Measurements from ENCODE around the gene FBXL4.
A peak's percentile ranks its signal among the peaks of the same experiment; 100 is the strongest.

The FBXL4 gene

DNA sequence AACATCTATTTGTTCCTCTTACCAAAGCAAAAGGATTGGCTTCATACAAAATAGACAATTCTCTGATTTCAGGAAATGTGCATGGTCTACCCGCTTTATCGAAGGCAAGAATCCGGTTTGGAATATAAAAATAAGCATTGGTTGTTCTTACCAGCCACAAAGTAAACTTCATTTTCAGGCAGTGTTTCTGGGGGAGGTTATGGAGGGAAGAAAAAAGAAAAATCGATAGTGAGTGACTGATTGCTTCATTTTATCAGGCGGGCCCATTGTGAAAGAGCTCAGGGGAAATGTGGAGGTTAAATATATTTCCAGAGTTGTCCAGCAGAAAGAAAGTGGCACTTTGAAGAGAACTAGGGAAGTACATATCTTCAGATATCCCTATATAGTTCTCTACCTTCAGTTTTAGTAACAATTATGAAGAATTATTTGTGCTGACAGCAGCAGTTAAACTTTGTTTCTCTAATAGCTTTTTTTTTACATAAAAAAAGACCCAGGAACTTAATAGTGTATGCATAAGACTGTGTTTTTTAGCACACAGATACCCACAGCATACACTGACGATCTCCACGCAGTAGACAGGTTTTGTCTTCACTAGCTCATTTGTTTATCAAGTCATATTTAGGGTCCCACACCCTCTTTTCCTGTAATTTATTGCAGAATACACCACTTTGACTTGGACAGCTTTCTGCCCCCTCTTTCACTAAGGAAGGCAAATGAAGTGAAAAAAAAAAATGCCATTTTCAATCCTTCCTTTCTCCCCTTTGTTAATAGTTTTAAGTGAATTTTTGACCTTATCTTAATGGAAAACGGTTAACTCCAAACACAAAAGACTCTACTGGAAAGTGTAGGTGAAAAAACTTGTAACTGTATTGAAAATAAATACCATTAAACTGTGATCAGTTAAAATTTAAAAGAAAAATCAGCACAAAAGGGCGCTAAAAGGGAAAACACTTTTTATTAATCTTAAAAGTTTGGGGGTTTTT, 110.5 kb downstream of the FBXL4 start:
- DNase-seq: no peak

DNA sequence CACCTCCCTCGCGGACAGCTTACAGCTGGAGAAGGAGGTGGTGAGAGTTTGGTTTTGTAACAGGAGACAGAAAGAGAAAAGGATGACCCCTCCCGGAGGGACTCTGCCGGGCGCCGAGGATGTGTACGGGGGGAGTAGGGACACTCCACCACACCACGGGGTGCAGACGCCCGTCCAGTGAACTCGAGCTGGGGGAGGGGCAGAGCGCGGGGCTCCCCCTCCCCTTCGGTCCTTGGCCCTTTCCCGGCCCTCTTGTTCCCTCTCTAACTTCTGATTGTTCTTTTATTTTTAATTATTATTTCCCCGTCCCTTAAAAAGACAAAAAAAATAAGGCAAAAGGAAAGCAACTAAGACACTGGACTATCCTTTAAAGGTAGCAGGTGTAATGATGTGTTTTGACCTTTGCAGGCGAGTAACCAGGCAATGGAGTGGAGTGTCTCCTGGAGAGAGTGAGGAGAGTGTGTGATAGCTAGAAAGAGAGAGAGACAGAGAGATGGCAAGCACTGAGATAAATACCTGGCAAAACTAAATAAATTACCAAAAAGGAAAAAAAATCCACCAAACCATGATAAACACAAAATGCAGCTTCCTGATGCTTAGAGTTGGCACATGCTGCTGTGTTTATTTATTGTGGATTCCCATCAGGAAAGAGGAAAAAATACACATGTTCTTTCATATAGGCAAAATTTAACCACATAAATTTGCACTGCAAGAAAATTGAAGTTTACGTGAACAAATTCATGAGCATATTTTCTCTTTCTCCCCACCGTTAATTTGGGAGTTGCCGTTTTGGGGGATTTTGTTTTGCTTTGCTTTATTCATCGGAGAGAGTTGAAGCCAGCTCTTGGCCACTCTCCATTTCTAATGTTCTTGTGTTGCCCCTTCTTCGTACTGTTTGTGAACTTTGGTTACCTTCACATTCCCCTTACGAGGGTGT, 111.5 kb downstream of the FBXL4 start:
- DNase-seq: no peak

DNA sequence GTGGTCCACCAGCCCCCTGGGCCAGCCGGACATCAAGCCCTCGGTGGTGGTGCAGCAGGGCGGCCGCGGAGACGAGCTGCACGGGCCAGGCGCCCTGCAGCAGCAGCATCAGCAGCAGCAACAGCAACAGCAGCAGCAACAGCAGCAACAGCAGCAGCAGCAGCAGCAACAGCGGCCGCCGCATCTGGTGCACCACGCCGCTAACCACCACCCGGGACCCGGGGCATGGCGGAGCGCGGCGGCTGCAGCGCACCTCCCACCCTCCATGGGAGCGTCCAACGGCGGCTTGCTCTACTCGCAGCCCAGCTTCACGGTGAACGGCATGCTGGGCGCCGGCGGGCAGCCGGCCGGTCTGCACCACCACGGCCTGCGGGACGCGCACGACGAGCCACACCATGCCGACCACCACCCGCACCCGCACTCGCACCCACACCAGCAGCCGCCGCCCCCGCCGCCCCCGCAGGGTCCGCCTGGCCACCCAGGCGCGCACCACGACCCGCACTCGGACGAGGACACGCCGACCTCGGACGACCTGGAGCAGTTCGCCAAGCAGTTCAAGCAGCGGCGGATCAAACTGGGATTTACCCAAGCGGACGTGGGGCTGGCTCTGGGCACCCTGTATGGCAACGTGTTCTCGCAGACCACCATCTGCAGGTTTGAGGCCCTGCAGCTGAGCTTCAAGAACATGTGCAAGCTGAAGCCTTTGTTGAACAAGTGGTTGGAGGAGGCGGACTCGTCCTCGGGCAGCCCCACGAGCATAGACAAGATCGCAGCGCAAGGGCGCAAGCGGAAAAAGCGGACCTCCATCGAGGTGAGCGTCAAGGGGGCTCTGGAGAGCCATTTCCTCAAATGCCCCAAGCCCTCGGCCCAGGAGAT, 112.4 kb downstream of the FBXL4 start:
- no peak for DNase-seq

DNA sequence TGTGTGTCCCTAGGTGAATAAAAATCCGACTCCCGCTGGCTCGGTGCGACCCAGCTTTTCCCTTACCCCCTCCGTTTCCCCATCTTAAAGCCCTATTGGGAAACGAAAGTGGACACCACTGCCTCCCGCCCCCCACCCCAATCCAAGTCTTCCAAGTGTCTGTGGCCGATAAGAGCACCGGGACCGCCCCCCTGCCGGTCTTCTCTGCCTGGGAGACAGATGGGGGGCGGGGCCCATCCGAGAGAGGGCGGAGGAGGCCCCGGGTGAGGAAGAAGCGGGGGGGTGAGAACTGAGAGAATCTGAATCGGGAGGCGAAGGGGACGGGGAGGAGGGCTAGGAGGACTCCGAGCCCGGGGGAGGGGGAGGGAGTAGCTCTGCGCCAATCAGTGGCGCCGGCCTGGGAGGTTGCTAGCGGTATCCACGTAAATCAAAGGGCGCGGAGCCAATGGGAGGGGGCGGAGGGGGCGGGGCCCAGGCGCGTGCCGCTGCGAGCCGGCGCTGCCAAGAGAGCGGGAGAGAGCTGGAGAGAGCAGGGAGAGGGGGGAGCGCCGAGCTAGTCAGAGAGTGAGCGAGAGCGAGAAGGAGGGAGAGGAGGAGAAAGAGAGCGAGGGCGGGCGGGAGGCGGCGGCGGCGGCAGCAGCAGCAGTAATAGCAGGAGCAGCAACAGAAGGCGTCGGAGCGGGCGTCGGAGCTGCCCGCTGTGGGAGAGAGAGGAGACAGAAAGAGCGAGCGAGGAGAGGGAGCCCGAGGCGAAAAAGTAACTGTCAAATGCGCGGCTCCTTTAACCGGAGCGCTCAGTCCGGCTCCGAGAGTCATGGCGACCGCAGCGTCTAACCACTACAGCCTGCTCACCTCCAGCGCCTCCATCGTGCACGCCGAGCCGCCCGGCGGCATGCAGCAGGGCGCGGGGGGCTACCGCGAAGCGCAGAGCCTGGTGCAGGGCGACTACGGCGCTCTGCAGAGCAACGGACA, 113.4 kb downstream of the FBXL4 start, which contains the start of gene POU3F2:
POU3F2 (plus strand) TSS at position 515 of the 972 bp plus-strand sequence; CDS start at position 815, 300 bp downstream.
- peak; percentile 95 for DNase-seq

DNA sequence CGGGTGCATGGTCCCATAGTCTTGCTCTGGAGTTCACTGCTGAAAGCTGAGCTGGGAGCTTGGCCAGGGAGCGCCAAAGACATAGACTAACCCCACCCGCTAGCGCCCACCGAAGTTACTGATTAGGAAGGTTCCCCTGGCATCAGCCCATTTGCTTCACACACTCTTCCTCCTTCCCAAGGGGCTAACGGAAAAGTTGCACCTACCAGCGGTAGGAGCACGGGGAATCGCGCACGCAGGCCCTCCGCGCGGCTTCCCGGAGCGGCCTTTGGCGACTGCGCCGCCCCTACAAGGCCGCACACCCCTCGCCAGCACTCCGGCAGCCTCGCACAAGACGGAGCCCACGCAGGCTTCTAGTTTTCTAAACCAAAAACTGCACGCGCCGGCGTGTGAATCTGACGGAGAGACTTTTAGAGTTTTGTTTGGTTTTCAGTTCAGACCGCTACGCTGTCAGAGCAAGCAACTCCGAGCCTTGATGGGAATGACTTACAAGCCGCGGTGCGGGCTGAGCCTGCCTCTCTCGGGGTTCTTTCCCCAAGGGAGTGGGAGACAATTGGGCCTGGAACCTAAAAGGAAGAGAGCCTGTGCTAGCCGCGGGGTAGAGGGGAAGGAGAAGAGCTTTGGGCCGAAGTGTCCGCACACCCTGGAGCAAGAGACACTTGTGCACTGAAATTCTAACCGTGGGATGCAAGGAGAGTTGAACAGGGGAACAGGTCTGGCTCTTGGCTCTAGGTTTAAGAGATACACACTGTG, 114.3 kb downstream of the FBXL4 start:
- DNase-seq: no peak

DNA sequence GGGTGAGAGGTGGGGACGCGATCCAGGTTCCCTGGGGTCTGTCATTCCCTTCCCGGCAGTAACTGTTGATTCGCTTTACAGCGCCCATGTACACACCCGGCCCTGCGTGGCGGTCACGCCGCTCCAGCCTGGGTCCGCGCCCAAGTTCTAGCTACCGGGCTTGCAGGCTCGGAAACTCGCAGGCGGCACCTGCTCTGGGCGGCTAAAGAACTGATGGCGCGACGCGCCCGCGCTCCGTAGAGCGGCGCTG, 114.8 kb downstream of the FBXL4 start:
- no peak for DNase-seq

DNA sequence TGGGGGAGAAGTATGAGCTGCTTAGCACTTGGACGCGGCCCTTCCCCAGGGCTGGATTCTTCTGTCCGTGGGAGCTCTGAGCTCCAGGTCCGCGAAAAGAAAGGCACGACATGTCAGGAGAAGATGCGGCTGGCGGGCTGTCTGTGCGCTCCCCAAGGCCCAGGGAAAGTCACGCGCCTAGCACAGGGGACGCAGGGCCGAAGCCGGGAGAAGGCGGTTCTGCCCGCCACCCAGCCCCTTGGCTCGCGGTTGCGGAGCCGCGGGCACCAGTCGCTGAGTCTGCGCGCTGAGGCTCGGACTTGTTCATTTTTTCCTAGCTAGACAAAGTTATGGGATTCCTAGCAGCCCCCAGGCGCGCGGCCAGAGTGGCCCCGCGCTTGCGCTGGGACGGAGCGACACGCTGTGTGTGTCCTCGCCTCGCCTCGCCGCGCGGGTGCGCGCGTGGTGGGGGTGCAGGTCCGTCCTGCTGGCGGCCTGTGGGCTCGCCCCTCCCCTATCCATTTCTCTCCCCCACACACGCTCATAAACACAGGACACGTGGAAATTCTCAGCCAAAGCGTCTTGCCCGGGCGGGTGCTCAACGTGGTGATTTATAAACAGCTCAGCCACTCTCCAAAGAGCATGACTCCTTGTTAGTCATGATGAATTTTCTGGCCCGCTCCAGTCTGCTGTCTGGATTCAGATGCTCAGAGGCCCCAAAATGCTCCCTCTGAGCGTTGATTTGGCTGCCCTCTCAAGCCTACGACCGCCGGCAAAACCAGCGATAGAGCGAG, 115.3 kb downstream of the FBXL4 start:
- peak; percentile 75 for DNase-seq

DNA sequence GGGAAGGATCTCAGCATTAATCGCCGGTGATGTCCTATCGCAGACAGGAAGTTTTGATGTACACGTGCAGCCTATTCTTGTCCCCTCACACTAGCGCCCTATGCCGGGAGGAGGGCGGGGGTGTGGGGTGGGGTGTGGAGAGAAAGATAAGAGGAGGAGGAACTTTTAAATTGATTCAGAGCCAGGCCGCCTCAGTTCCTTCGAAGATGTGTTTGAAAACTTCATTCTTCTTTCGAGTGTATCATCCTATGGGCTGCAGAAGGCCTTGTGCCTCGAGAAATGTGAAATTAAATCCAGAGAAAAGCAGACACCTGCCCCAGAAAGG, 115.8 kb downstream of the FBXL4 start:
- DNase-seq: no peak

DNA sequence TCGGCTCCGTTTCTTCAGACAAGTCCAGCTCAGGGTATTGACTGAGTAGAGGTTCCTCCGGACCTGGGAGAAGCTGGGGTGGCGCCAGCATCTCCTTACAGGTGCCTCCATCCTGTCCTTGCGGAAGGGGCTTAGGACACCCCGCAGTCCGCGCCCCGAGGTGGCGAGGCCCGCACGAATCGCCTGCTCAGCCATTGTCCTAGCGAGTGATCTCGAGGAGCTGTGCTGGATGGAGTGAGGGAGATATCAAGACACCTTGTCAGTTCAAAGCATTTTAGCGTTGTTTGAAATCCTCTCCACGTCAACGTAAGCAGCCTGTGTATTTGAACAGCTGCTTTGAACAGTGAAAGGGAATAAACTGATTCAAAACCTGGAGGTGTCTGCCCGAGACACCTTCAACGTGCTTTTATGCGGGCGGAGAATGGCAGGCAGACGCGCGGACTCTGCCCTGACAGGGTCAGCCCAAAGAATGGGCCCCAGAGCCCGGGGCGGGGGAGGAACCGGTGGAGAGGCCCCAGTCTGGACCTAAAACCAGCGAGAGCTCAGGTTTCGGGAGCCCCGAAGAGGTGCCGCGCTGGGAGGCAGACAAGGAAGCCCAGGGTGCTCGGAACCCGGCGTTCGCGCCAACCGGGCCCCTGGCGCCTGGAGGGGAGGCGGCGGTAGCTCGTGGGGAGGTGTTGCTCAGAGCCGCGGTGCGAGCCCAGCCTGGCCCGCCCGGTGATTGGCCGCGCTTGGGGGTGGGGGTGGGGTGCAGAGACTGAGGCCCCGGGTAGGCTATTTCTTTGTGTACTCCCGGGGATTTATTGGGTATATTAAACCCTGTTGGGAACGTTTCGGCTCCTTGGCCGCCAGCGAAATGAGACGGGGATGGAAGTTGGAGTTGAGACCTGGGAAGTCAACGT, 116.4 kb downstream of the FBXL4 start:
- no peak for DNase-seq

DNA sequence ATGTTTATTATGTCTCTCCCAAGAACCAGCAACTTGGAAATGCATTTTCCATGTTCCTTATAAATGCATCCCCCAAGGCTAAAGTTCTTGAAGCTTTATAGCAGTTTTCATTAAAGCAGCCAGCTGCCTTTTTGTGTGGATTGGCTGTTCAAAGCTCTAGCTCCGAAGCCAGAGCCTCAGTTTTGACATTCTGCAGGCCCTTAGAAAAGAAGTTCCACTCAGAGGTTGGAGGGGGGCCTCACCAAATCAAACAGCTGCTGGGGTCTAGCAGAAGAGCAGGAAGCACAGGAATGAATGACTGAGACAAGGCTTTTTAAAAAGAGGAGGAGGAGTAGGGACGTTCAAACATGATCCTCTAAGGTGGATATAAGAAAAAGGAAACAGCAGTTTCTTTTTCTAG, 117.6 kb downstream of the FBXL4 start:
- no peak for DNase-seq

DNA sequence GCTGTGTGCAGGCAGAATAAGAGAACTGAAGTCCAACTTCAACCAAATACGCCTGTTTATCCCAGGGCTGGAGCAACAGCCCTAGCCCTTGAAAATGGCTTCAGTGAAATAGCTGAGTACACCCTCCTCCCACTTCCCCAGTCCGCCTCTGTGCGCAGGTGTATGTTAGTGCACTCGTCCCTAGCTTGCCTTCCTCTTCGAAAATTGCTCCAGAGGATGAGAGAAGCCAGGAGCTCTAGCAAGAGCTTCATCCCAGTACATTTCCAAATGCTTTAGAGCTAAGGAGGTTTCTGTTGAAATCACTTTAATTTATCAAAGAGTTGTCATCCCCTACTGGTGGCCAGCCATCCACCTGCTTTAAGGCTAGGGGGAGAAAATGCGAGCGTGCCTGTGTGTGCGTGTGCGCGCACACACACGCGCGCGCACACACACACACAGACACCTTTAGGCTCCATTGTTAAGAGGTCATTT, 118.8 kb downstream of the FBXL4 start:
- no peak for DNase-seq

DNA sequence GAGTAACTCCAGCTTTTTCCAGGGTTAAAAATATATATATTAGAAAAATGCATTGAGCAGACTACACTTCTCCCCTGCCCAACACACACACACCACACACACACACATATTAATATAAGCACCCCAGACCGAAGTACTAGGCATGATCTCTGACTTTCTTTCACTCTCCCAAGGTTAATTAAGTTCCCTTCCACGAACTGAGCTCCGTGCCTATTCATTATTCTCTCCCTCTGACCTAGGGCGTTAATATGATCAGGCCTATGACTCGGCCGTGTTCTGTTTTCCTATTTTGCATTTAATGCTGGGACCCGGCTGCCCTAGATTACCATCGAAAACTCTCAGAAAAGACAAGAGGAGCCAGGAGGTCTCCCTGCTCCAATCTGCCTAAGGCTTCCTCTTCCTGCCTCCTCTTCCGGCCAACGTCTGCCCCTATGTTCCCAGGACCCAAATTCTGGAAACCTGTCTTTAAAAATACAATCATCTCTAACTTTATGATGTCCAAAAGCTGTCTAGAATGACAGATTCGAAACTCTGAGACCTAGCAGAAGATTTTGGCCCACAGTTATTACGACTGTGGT, 119.4 kb downstream of the FBXL4 start:
- DNase-seq: no peak

DNA sequence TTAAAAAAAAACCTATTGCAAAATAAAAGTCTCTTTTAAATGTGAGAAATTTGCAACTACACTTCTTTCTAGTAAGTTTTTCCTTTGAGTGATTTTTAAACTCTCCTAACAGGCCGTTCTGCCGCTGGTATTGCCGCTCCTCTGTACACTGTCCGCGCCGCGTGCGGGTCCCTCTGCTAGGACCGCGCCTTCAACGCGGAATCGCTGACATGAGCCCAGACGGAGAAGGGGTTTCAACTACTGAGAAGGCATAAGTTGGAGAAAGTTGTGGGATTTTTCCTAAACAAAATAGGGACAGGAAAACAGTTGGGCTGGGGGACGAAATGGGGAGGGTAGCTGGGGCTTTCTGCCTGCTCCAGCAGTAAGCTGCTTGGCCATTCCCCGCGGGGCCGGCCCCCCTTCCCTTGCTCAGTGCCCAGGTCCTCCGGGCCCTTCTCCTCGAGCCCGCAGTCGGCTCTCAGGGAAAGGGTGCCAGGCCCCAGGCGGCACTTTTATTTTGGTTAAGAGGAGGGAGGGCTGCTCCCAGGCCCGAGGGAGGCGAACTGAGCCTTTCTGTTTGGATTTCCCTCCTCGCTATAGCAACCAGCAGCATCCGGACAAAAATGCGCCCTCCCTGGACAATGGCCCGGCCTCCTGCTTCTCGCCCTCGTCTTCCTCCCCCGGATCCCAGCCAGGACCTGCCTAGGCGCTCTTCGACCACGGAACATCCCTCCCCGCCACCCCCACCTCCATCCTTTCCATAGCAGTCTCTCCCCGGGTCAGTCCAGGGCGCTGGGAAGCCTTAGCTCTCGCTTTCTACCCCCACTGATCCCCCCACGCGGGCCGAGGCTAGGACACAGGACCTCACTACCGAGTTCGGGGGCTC, 120.2 kb downstream of the FBXL4 start:
- DNase-seq: no peak

DNA sequence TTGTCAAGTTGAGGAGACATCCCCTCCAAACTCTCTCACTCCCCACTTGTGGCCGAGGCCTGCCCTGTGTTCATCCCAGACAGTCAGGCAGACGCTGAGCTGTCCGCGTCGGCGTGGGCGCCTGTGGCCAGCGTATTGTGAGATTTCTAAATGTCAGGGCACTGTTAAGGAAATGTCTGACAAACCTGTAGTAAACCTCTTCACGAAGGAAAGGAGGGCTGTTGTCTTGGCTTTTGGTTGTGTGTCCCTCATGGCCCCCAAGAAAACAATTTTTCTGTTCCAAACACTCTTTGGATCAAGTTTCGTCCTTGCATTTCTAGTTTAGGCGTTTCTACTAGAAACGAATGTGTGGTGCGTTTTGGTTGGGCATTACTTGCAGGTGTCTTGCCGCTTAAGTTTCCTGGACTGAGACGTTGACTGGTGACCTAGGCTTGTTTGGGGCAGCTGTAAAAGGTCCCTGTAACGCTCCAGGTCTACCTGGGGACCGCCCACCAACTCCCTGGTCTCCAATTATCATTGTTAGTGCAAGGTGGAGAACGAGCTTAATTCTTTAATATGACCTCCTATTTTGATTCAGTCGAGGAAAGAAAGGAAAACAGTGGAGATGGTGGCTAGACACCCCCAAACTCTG, 122.0 kb downstream of the FBXL4 start:
- no peak for DNase-seq

DNA sequence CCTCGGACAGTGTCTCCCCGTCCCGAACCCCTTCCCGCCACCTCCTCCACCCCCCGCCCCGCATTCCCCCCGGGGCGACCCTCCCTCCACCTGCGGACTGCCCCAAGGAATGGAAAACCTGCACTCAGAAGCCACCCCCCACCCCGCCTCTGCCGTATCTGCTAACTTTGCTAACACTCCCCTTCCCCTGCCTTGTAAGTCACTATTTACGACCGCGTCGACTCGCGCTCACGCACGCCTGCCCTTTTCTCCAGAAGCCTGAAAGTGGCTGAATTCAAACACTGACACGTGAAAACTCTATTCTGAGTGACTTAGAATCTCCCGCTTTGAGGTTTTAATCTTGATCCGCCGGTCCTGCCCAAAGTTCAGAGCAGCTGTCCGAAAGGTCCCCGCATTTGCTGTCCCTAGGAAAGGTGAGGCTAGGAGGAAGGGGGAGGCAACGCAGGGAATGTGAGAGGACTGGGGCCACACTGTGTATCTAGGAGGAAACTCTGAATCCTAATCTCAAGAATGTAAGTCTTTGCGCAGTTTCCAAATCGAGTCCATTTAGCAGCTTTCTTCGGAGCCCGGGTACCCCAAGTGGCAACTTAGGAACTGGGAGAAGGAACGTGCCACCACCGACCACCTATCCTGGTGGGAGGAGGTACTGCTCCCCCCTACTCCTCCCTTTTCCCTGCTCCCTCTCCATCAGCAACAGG, 122.7 kb downstream of the FBXL4 start:
- no peak for DNase-seq
